HG03575 (cell line): Measurements from ENCODE around the gene BDH1.
"Not testable (repeated sequence)": the region's sequence is repeated elsewhere in the genome, so short reads cannot be mapped to it uniquely, and the experiment has no call there.

Experiments used
- ATAC-seq: cut with Tn5 transposase; IDR thresholded peaks from one replicate; pipeline ENCODE4 v1.9.1; 2021; ENCODE audit not compliant: unreplicated experiment, insufficient number of reproducible peaks, low FRiP score; ENCODE audit errors: extremely low read depth

BDH1 gene

GRCh38 chr3:197583371-197583770 is 27.6 kb upstream of the BDH1 start:
- no peak for ATAC-seq

GRCh38 chr3:197580253-197580691 is 24.5 kb upstream of the BDH1 start:
- no peak for ATAC-seq

- no peak for ATAC-seq
Observed at GRCh38 chr3:197578376-197578775, 22.6 kb upstream of the BDH1 start.

DNA sequence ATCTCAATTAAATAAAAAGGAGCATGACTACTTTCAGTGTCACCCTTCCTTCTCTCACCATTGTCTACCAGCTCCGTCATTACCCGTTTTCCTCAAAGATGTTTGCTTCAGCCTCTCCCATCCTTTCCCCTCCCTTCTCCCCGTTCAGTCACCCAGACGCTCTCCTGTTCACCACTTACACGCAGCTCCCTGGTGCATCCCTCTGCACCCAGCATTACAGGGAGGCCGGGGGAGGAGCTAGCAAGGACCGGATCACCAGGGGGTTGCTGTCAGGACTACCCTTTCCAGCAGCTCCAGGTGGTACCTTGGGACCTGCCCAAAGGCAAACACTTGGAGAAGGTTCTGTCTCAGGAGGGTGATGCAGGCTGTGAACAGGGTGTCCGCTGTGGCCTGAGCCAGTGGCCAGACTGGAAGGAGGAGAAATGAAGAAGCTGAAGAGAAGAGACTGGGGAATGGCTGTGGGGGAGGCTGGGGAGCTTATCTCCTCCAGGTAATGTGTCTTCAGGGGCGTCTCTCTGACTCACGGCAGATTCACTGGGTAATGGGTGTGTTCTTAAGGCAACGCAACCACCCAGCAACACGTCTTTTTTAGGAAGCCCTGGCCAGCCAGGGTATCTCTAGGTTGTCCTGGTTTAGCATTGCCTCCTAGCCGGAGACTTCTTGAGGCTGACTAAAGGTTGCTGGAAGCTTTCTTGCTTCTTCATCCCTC is 21.8 kb upstream of the BDH1 start:
- no peak for ATAC-seq

DNA sequence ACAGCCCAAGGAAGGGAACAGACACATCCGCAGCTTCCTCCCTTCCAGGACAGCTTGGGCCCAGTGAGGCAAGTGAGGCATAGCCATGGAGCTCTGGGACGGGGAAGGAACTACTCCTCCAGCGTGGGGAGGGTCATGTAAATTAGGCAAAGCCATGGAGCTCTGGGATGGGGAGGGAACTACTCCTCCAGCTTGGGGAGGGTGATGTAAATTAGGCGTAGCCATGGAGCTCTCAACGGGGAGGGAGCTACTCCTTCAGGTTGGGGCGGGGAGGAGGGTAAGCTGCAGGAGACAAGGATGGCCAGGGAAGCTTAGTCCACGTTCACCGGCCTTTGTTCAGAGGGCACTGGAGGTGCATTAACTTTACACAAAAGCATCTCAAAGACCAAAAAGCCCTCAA is 21.1 kb upstream of the BDH1 start:
- ATAC-seq = no peak

DNA sequence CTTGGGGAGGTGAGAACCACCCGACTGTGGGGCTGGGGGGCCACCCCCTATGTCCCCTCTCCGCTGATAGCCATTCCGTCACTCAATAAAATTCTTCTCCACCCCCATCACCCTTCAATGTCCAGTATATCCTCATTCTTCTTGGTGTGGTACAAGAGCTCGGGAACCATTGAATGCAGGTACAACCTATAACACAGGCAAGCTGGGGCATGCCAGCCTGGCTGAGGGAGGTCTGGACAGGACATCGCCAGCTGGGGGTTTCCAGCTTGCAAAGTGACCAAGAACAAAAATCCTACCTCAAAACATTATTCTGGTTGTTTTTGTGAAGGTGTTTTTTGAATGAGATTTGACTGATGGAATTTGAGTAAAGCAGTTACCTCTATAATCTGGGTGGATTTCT is 19.6 kb upstream of the BDH1 start:
- ATAC-seq = no peak

DNA sequence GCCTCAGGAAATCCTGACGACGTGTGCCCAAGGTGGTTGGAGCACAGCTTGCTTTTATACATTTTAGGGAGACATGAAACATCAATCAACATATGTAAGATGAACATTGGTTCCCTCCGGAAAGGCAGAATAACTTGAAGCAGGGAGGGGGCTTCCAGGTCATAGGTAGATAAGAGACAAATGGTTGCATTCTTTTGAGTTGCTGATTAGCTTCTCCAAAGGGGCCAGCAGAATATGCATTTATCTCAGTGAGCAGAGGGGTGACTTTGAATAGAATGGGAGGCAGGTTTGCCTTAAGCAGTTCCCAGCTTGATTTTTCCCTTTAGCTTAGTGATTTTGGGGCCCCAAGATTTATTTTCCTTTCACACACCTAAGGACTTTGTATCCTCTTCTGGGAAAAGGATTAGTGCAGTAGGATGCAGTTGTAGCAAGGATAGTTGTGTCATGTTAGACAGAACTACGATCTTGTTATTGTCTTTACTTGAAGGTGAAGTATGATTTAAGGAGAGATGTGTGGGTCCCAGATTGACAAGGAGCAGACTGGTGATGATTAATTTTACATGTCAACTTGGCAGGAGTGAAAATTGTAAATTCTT is 18.7 kb upstream of the BDH1 start:
- ATAC-seq = not testable (repeated sequence)

- ATAC-seq = no peak
Observed at GRCh38 chr3:197573048-197573767, 17.4 kb upstream of the BDH1 start.

GRCh38 chr3:197571880-197572172 is 16.1 kb upstream of the BDH1 start:
- not testable (repeated sequence) for ATAC-seq

DNA sequence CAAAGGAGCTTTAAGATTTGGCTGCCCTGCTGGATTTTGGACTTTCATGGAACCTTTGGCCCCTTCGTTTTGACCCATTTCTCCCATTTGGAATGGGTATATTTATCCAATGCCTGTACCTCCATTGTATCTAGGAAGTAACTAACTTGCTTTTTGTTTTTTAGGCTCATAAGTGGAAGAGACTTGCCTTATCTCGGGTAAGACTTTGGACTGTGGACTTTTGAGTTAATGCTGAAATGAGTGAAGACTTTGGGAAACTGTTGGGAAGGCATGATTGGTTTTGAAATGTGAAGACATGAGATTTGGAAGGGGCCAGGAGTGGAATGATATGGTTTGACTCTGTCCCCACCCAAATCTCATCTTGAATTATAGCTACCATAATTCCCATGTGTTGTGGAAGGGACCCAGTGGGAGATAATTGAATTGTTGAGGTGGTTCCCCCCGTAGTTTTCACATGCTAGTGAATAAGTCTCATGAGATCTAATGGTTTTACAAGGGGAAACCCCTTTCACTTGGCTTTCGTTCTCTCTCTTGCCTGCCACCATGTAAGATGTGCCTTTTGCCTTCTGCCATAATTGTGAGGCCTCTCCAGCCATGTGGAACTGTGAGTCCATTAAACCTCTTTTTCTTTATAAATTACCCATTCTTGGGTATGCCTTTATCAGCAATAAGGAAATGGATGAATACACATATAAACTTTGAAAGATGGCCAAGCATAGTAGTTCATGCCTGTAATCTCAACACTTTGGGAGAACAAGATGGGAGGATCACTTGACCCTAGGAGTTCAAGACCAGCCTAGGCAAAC is 15.5 kb upstream of the BDH1 start:
- ATAC-seq = not testable (repeated sequence)

- ATAC-seq = not testable (repeated sequence)
Observed at GRCh38 chr3:197569433-197569832, 13.7 kb upstream of the BDH1 start.

DNA sequence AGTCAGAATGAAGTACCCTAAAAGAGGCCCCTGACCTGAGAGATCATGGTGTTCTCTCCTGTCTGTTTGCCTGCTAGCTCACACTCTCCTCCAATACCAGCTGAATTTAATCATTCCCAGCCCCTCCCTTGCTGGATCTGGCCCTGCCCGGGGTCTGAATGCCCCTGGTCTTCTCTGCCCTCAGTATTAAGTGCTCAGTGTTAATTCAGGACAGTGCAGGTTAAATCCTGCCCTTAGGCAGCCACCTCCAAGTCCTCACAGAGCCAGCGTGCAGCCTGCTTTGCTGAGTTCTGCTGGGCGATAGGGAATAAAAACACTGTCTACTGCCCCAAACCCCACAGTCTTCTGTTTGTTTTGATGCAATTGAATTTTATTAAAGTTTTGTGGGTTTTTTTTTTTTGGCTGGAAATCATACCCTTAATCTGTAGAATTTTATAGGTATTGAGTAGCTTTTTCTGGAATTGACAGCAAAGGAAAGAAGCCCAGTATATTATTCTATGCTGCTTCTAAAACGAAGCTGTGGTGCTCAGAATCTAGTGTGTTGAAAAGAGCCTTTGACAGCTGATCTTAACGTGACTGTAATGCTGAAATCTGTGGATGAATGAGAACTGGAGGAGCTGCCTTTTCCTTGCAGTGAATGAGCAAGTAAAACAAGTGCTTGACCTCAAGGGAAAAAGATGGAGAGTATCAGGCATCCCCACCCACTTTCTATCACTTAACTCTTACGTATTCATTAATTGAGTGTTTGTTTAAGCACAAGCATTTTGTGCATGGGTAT is 12.3 kb upstream of the BDH1 start:
- no peak for ATAC-seq

DNA sequence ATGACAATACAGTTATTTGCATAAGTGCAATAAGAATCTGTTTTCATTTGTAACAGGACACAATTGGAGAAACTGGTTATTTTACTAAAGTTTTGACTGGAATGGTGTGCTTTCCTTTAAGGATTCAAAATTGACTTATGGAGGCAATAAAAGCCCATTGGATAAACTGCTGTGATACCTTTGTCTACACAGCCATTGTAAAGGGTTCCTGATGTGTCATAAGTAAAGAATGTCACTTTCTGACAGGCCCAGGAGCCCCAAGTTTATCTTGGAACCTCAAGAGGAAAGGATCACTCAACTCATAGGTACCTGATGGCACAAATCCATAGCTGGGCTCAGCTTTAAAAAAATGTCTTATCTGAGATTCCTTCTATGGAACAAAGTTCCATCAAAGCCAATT is 10.4 kb upstream of the BDH1 start:
- not testable (repeated sequence) for ATAC-seq

- no peak for ATAC-seq
Observed at GRCh38 chr3:197564097-197564843, 8.5 kb upstream of the BDH1 start.

DNA sequence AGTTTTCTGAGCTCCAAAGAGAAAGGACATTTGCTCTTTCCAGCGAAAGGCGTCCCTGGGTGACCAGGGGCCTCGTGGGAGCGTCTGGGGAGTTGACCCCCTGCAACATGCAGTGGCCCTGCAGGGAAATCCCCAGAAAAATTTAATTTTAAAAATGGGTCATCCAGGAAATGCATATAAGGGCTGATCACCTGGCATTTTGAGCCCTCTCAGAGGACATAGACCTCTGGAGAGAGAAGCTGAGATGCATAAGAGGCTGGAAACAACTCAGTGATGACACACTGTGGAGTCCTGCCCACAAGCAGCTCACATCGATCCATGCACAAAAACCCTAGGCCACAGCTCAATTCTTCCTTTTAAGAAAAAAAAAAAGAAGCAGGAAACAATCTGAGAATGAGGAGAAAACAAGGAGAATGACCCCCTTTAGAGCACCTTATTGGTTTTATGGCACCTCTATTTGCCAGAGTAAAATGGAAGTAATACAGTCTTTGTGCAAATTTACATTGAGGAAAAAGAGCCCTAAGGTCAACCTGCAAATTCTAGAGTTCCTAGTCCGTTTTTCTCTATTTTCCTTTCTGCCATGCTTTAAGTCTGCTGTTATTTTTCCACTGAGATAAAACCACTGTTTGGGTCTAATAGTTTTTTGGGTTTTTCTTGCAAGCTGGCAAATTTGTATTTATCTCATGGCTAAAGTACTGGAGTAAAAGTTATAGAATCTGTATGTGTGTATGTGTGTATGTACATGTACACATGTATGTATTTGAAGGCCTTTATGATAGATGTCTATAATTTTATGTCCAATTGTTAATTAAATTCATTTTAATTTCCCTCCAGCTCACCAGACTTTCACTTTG is 6.9 kb upstream of the BDH1 start:
- ATAC-seq = no peak

DNA sequence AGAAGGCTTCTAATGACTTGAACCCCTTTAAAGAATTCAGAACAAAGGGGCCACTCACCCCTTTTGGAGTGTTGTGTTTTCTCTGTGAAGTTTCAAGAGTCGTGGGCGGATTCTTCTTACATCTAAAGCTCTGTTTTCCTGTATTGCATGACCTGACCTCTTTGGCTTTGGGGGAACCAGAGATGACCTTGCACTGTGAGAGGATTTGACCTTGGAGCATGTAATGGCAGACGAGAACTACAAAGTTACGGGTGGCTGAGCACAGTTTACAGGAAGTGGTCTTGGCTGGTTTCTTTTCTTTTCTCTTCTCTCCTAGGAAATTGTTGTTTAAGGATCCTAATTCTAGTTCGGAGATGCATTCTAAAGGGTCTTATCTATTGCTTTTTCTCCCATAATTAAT is 6.2 kb upstream of the BDH1 start:
- ATAC-seq = no peak

- no peak for ATAC-seq
Observed at GRCh38 chr3:197559651-197560050, 3.9 kb upstream of the BDH1 start.
